BE2C (cell line): Measurements from ENCODE around the gene KIF1B.

Source experiments
- DNase-seq: peaks from one replicate; pipeline ENCODE4 v3.0.0-alpha.2; 2020
- H3K27me3 ChIP-seq: fragments of 250-450 bp; sonication (Bioruptor Pico); 2 replicates; pipeline ENCODE4 v1.5.1; 2020; ENCODE audit warnings: mild to moderate bottlenecking
- H3K36me3 ChIP-seq: fragments of 250-450 bp; sonication (Bioruptor Pico); 2 replicates; pipeline ENCODE4 v1.5.1; 2020; ENCODE audit warnings: mild to moderate bottlenecking
- H3K4me1 ChIP-seq: fragments of 250-450 bp; sonication (Bioruptor Pico); 2 replicates; pipeline ENCODE4 v1.5.1; 2020
- H3K4me3 ChIP-seq: 2 replicates; pipeline ENCODE4 v1.5.1; 2011; ENCODE audit warnings: low read depth, low read length
- H3K9me3 ChIP-seq: fragments of 250-450 bp; sonication (Bioruptor Pico); 2 replicates; pipeline ENCODE4 v1.5.1; 2020
- CTCF ChIP-seq: IDR thresholded peaks from 2 replicates; pipeline ENCODE4 v1.5.1; 2012; ENCODE audit warnings: mild to moderate bottlenecking, low read depth, low read length

KIF1B gene

GRCh38 chr1:10429868-10430215, 219.5 kb downstream of the KIF1B start:
- Histone ChIP-seq H3K27me3 (no peaks in the 10 kb centered on the region), H3K36me3 (no peaks in the 10 kb centered on the region), H3K9me3 (no peaks in the 10 kb centered on the region), H3K4me3 (peak overlapping the region; percentile 70), H3K4me1 (no peaks in the 10 kb centered on the region; the same call in 1 of the 2 replicates)
- no peak for DNase-seq
- no peak for TF ChIP-seq CTCF

- H3K36me3 ChIP-seq: no peaks in the 10 kb centered on the region
- TF ChIP-seq CTCF: peak; percentile 58
- H3K4me1 ChIP-seq: no peaks in the 10 kb centered on the region; the same call in 1 of the 2 replicates
- peak; percentile 82 for DNase-seq
- H3K4me3 ChIP-seq: peak within 1 kb of the TSS; percentile 70
- H3K9me3 ChIP-seq: no peaks in the 10 kb centered on the region
- no peaks in the 10 kb centered on the region for H3K27me3 ChIP-seq
Observed at GRCh38 chr1:10430216-10431069, 220.1 kb downstream of the KIF1B start, which contains the start of gene CENPS. Gene CENPS, plus strand, starts transcription at chr1:10430433. Its CDS starts 85 bp downstream, at chr1:10430518.
